AG04449 (cell line): Measurements from ENCODE around the gene WDFY2.

Source experiments
- CTCF ChIA-PET: fragments of 350-600 bp; formaldehyde crosslinking; extraction: SDS; loops from one replicate; lab custom pipeline; 2021; ENCODE audit warnings: antibody characterized with exemption; lab: Yijun Ruan, JAX
- POLR2A ChIA-PET: fragments of 400-600, 350-600 bp; formaldehyde crosslinking; extraction: SDS; loops from one replicate; lab custom pipeline; 2020; ENCODE audit warnings: antibody characterized with exemption, inconsistent platforms; lab: Yijun Ruan, JAX
- DNase-seq: peaks from one replicate; pipeline ENCODE4 v3.0.0-alpha.2; 2010; ENCODE audit warnings: low read depth, low spot score
- H3K4me3 ChIP-seq: 2 replicates; pipeline ENCODE4 v1.5.1; 2011; ENCODE audit warnings: low read depth, mild to moderate bottlenecking, control low read depth, low read length
- CTCF ChIP-seq: IDR thresholded peaks from one replicate; pipeline ENCODE4 v1.5.1; 2011; ENCODE audit warnings: mild to moderate bottlenecking, moderate library complexity, low read length, control low read depth, inconsistent platforms; ENCODE audit not compliant: insufficient read depth; ENCODE audit errors: missing control alignments

WDFY2 gene

GRCh38 chr13:51767100-51767499 is 182.8 kb downstream of the WDFY2 start:
- TF ChIP-seq CTCF = no peak
- DNase-seq = no peak
- ChIA-PET POLR2A (no interaction called here), CTCF (interaction anchor here (0.7 kb wide), 1 partner anchor 17 kb away, joined by 3 read pairs; no protein-coding TSS in a partner anchor)
- no peak overlapping the region for H3K4me3 ChIP-seq

DNA sequence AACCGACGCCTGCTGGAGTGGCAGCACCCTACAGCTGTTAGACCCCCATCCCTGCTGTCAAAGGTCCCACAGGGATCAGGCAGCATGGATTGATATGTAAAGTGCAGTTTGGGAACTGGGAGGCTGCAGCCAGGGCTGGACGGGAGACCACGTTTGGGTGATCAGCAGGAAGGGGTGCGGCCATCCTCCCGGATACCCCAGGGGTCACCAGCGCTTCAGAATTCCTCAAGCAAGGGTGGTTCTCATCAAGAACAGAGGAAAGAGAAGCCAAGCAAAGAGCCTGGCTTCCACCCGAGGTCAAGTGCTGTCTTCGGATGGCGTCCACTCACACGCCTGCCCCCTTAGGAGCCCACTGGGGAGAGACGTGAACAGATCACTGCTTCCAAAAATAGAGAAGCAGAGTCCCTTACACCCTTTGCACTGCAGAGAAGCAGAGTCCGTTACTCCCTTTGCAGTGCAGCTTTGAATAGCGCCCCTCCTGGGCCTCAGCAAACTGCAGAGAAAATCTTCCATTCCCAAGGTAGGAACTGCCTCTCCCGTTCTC is 184.2 kb downstream of the WDFY2 start:
- no peak overlapping the region for H3K4me3 ChIP-seq
- ChIA-PET CTCF (no interaction called here), POLR2A (no interaction called here)
- DNase-seq = no peak
- no peak for TF ChIP-seq CTCF

GRCh38 chr13:51768976-51769375 is 184.7 kb downstream of the WDFY2 start:
- DNase-seq = no peak
- ChIA-PET POLR2A (no interaction called here), CTCF (no interaction called here)
- no peak overlapping the region for H3K4me3 ChIP-seq
- no peak for TF ChIP-seq CTCF

DNA sequence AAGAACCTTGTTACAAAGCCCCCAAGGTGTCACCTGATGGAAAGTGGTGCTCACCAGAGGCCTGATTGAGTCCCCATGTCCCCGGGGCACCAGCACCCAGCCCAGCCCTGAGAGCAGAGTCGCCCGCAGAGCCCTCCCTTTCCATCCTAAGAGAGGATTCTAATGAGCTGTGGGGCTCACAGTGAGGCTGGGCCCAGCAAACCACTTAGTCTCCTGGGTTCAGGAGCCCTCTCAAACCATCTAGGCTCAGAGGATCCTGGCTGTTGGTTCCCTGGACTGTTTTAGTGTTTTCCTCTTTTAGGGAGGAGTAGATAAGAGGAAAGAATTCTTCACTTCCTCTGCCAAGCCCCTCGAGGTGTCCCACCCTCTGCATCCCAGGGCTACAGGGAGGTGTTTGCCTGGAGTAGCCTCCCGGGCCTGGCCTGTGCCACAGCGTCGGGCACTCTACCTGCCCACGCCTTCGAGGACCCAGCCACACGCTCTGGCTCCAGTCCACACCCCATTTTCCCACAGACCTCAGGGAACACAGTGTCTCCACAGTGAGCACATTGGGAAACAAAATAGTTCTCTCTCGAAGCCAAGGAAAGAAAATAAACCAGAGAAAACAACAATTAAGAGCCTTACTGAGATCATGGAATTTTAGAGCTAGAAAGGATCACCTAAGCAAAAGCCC is 185.3 kb downstream of the WDFY2 start:
- ChIA-PET CTCF (interaction anchor here (2.3 kb wide), 1 partner anchor 335 kb away, joined by 9 read pairs; no protein-coding TSS in a partner anchor), POLR2A (no interaction called here)
- no peak overlapping the region for H3K4me3 ChIP-seq
- TF ChIP-seq CTCF = no peak
- no peak for DNase-seq

DNA sequence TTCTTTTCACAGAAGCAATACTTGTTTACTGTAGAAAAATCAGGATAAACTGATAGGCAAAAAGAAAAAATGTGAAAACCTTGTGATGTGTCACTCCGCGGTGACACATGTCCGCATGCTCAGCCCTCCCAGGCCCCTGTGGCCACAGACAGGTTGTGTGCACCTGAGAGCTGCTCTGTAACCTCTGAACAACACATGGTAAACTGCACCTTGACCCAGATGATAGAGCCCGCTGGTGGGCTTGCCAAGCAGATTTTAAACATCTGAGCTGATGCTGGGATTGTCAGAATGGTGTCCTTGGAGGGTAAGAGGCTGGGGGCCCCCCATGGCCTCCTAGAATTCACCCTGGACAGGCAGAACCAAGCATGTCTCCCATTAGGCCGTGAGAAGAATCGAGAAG is 185.9 kb downstream of the WDFY2 start:
- CTCF ChIA-PET = interaction anchor here (2.3 kb wide), 1 partner anchor 336 kb away, joined by 9 read pairs; no protein-coding TSS in a partner anchor
- H3K4me3 ChIP-seq = no peak overlapping the region
- TF ChIP-seq CTCF = no peak
- POLR2A ChIA-PET = no interaction called here
- no peak for DNase-seq

DNA sequence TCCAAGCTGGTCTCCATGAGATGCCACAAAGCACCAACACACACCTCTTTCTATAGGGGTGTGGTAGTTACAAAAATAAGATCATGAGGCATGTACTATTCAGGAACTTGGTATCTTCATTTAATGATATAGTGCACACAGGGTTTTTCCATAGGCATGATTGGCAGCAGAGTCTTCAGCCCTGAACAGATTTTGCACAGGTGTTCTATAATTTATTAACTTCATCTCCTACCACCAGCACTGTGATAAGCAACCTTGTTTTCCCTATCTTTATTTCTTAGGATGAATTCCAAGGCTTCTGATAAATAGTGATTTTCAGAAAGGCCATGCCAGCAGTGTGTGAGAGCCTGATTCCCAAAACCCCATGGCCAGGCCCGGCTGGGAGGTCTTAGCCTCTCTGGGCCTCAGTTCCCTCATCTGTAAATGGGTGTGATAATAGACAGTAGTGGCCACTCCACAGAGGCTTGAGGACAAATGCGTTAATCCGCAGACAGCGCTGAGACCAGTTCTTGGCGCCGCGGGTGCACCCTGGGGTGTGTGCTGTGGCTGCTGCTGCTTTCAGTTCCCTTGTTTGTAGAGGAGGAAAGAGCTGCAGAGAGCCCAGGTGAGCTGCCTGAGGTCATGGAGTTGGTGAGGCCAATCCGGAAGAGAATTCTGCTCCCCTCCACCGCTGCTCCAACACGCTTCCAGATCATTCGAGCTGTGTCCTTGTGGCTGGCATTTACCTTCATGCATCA is 186.6 kb downstream of the WDFY2 start:
- CTCF ChIA-PET = interaction anchor here (0.8 to 2.3 kb wide), 3 partner anchors 9 to 337 kb away, joined by 3 to 9 read pairs (median 3); no protein-coding TSS in a partner anchor
- no peak overlapping the region for H3K4me3 ChIP-seq
- POLR2A ChIA-PET = no interaction called here

More for the DNA sequence above, 186.6 kb downstream of the WDFY2 start:
- no peak for TF ChIP-seq CTCF
- DNase-seq = no peak
